ENCODE results near the gene ALX3.
A peak's percentile ranks its signal among the peaks of the same experiment; 100 is the strongest.
"Not testable (repeated sequence)": the region's sequence is repeated elsewhere in the genome, so short reads cannot be mapped to it uniquely, and the experiment has no call there.

ALX3 gene

DNA sequence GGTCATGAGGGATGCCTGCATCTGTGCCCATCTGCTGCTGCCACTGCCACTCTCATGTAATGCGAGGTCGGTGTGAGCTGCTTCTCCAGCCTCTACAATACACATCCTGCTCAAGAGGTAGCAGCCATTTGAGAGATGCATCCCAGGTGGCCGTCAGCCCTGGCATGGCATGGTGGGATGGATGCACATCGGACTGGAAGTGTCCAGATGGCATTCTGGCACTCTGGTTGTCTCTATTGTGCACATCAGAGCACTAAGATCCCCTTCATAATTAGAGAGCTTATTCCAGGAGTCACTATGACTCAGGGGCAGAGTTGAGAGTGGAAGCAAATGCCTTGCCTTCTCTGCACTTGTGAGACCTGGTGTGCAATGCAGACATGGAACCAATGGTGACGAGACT lies 32.2 kb downstream of the ALX3 start:
- DNase-seq: no peak

DNA sequence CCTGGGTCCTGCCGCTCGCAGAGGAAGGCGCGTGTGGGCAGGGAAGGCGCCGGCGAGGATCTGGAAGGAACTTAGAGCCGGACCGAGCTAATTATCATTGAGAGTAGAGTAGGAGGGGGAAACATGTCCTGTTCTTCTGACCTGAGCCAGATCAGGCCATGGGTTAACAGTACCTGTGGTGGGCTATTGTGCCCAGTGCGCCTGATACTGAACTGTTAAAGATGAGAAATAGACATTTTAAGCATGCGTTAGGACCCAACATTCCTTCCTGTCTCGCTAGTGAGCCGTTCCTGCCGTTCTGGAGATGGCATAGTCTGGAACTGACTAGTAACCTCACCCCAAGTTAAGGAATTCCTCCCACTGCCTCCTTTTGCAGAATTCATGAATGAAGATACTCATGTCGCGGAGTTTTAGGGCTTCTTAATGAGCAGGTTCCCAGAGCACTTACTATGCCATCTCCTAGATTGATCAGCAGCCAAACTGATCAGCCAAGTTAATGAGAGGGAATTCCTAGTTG lies 35.2 kb downstream of the ALX3 start:
- no peak for DNase-seq

DNA sequence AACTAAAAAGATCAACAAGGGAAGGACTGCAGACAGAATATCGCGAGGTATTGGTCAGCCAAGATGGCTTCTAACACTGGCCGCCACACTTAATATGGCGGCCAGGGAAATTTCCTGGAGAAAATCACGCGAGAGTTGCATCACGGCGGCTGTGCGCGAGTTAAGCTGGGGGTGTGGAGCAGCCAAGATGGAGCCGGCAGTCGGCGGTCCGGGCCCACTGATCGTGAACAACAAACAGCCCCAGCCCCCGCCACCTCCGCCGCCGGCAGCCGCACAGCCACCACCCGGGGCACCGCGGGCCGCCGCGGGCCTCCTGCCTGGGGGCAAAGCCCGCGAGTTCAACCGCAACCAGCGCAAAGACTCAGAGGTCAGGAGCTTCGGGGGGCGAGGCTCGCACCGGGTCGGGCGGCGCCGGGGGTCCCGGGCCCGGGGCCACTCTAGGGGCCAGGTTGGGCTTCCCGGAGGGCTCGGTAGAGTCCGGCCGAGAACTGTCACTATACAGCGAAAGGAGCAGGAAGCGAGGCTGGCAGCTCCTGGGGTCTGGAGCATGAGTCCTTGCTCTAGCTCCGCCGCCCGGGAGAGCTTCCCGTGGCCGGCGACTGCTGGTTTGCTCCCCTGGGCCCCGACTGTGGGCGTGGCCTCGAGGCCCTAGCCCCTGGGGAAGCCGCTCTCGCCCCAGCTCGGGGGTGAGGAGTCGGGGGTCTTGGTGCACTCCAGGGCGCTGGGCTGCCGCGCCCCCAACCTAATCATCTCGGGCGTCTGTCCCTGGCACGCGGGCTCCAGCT lies 35.8 kb downstream of the ALX3 start, which contains the start of gene STRIP1:
TSS of gene STRIP1 (plus strand) at position 174 of the 785 bp plus-strand sequence. CDS start at position 188, 14 bp downstream.
- peak; percentile 93 for DNase-seq

DNA sequence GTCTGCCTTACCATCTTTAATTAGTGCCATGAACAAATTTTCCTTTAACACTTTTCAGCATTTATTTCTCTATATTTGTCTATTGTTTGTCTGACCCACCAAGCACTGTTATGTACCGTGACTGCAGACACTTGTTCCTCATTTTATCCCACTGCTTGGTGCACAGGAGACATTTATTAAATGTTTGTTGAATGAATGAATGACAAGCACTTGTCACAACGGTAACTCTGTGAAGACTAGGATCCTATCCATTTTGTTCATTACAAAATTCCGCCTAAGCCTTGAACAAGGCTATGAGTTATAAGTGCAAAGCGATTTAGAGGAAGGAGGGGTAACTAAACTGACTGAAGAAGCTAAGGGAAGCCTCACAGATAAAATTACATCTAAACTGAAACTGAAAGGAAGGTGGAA lies 36.4 kb downstream of the ALX3 start:
- no peak for DNase-seq

DNA sequence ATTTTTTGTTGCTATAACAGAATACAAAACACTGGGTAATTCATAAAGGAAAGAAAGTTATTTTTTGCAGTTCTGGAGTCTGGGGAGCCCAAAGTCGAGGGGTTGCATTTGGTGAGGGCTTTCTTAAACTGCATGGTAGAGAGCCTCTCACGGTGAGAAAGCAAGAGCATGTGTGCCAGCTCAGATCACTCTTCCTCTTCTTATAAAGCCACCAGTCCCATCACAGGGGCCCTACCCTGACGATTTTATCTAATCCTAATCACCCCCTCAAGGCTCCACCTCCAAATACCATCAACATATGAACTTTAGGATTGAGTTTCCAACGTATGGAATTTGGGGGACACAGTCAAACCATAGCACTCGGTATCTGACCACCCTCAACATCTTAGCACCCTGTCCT lies 37.1 kb downstream of the ALX3 start:
- DNase-seq: no peak

DNA sequence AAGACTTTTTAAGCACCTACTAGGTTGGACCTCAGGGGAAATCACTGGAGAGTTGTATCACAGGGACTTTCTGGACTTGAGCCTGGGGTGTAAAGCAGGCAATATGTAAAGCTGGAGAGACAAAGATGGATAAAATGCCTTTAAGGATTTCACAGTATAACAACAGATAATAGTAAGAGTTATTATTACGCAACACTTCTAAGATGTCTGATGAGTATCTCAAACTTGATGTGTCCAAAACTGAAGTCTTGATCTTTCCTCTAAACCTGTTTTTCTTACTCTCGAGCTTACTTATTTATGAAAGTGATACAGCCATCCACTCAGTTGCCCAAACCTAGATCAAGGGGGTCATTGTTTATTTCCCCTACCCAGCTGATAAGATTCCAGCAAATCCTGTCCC lies 38.1 kb downstream of the ALX3 start:
- no peak for DNase-seq

DNA sequence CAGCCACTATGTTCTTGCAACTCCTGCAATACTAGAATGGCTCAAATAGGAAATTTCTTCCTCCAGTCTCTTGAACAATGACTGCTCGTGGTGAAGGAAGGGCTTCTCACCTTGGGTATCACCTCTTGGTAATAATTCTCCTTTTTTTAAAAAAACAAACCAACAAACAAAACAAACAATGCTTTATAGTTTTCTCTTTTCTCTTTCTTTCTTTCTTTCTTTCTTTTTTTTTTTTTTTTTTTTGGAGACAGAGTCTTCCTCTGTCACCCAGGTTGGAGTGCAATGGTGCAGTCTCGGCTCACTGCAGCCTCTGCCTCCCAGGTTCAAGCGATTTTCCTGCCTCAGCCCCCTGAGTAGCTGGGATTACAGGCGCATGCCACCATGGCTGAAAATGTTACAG lies 39.8 kb downstream of the ALX3 start:
- not testable (repeated sequence) for DNase-seq

DNA sequence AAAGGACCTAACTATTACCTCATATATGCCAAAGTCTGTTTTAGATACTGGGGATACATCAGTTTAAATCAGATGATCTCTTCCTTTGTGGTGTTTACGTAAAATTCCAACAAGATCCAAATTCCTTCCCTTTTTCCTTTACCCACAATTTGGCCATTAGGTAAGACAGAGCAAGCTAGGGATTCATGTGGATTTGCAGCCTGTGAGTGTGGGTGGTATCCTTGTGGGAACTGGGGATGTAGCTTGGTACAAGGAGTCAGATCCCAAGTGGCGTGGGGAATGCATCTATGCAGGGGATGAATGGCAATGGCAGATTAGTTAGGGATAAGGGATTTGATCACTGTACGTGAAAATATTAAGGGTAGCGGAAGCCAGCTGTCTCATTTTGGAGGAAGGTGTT lies 45.9 kb downstream of the ALX3 start:
- no peak for DNase-seq

DNA sequence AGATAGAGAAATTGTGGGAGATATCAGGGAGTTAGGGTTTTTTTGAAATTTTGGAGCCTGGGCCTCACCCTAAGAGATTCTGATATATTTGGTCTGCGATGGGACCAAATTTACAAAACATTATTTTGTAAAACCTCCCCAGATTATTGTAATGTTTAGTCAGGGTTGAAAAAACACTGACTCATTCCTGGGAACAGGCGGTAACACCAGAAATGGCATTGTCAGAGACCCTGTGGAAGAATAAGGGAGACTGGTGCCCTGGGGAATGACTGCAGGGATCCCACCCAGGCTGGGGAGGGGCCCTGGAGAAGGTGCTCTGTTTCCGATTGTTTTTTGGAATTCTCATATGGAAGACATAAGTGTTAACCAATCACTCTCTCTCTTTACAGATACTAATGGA lies 49.2 kb downstream of the ALX3 start:
- no peak for DNase-seq

DNA sequence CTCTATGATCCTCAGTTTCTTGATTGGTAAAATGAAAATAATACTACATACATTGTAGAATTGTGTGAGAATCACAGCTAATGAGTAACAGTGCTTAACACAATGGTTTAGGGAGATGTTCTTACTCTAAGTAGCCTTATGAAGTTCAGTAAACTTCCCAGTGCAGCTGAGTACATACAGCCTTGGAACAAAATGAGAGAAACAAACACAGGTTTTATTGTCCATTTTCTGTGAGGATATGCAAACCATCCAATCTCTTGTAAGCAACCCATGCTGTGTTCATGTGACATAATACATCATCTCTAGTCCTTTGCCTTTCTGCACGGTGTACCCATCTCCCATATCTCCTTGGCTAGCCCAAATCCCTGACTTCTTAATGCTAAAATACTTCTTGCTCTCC lies 50.7 kb downstream of the ALX3 start:
- no peak for DNase-seq

DNA sequence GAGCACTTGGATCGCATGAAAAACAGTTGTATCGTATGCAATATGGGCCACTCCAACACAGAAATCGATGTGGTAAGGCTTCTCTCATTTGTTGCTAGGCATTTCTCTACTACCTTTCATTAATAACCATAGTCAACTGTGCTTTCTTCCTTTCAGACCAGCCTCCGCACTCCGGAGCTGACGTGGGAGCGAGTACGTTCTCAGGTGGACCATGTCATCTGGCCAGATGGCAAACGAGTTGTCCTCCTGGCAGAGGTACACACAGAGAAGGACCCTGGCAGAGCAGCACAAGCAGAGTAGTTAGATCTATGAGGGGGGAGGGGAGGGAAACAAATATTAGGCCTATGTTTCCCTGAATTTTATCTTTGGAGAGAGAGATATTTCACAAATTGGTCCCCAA lies 52.1 kb downstream of the ALX3 start:
- DNase-seq: no peak

DNA sequence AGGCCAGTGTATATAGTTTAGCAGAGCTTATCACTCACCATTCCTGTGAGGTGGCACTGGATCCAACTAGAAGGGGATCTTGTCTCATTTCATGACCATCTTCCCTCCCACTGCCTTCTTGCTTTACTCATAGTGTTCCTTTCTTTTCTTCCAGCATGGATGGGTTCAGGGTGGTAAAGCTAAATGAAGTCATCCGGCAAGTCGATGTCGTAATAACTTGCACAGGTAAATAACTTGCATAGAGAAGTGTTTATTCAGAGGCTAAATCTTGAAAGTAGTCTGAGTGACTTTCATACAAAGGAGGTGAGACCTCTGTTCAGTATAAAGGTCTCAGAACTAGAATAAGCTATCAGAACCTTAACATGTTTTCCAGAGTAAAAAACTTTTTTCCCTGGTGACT lies 52.7 kb downstream of the ALX3 start:
- no peak for DNase-seq

DNA sequence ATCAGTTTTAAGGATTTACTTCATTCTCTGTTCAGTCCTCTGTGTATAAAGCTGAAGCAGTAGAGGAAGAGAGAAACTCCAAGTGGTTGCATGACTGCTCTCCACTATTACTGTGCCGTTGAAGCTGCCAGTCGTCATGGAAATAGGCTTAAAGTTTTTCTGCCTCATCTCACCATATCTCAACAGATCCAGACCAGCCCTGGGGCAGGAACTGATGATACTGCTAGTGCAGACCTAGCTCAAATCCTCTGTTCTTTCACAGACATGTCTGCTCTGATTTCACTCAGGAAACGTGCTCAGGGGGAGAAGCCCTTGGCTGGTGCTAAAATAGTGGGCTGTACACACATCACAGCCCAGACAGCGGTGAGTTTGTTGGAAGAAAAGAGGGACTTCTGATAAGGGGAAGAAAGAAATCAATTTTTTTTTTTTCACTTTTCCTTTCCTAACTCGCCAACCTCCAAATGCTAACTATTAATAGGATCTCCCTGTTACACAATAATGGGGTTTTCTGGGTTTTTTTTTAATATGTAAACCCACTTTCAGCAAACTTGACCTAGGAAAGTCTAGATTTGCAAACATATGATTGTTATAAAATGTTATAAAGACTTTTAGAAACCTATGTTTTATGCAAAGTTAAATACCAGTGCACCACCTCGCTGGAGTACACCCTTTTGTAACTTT lies 58.2 kb downstream of the ALX3 start:
- no peak for DNase-seq

DNA sequence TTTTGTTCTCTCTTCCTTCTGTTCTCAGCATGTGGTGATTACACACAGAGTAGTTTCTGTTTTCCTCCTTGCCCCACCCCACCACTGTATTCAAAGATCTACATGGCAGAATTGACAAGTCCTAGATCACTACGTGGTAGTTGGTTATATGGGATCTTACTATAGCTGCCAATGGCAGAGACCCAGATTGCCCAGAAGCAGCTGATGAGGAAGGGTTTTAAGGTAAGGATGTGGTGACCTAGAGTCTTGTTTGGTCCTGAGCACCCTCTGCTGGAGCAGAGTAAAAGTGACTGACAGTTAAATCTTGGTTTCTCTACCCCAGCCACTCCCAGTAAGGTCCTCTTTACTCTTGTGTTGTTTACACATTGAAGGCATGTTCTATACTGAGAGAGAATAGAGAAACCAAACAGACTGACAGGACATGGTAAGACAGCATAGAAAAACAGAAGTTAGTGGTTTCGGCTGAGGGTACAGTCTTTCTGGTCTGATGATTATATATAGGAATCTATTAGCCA lies 58.9 kb downstream of the ALX3 start:
- DNase-seq: peak; percentile 18

Measured in stimulated activated CD4-positive, alpha-beta T cell treated with anti-CD3 and anti-CD28 coated beads, Interleukin-15, amount 100 ng/mL, for 24 hours (primary cell).